Body of pancreas (tissue), 4 donors: ENCODE measurements around the gene ATXN1. TPM values are rescaled to one million over a fixed set of nuclear protein-coding genes. Genes with fewer than 3 reads are reported as not detected.
A peak's percentile ranks its signal among the peaks of the same experiment; 100 is the strongest.

Experiments
- ATAC-seq: fragments of 150-250 bp; one replicate; pipeline ENCODE4 v1.9.1; 2016
- DNase-seq, 4 donors: peaks; one replicate each; pipeline ENCODE4 v3.0.0-alpha.2; 2019
- H3K27ac ChIP-seq, 4 donors: fragments of 200-600 bp; sonication (generic); 1 replicate in 3 of 4; 2 replicates in 1 of 4; pipeline versions ENCODE4 v1.5.1 to v1.6.1; 2016 to 2019; ENCODE audit warnings: mild to moderate bottlenecking in 1 of 4, mixed read lengths in 1 of 4, moderate library complexity in 1 of 4
- H3K27me3 ChIP-seq, 2 donors: fragments of 200-600 bp; sonication (generic); one replicate each; pipeline ENCODE4 v1.6.0; 2016; ENCODE audit warnings: mild to moderate bottlenecking in 1 of 2
- H3K36me3 ChIP-seq, 2 donors: fragments of 200-600 bp; sonication (generic); replicated peaks in 1 of 2; 2 replicates each; pipeline ENCODE4 v1.5.1; 2016; ENCODE audit warnings: low read depth in 2 of 2; ENCODE audit not compliant: insufficient read depth in 1 of 2
- H3K4me1 ChIP-seq: fragments of 200-600 bp; sonication (generic); one replicate; pipeline ENCODE4 v1.6.0; 2016
- H3K4me3 ChIP-seq, 2 donors: fragments of 200-600 bp; sonication (generic); 1 replicate in 1 of 2; 2 replicates in 1 of 2; pipeline ENCODE4 v1.5.1; 2016 to 2019
- H3K9me3 ChIP-seq, 3 donors: fragments of 200-600 bp; sonication (generic); 1 replicate in 2 of 3; 2 replicates in 1 of 3; pipeline ENCODE4 v1.5.1; 2016
- POLR2A ChIP-seq, 3 donors: fragments of 450-650 bp; IDR thresholded peaks; one replicate each; pipeline ENCODE4 v1.6.1; 2016; ENCODE audit warnings: antibody characterized with exemption in 3 of 3, mild to moderate bottlenecking in 2 of 3
- WGBS, 2 donors: methylation state at CpG; one replicate each; pipeline ENCODE4 v1.1.5; 2017; 5-methylcytosine and 5-hydroxymethylcytosine counted together
- intact Hi-C: fragments of 100-400 bp; cut with DNase I; formaldehyde crosslinking; loops from one replicate; pipeline ENCODE4 v1.15.1; 2023
- total RNA-seq, 2 donors: library from RNA; depleted of rRNA; stranded (reverse); fragments of >200 nt; gene quantifications; one replicate each; pipeline ENCODE4 v1.1.0, GENCODE V29; 2016
- TF ChIP-seq, protein P1 (sequence below), 7 experiments: fragments of 450-650 bp in 4 of 7; fragments of 200-600 bp in 3 of 7; sonication (generic) in 3 of 7; IDR thresholded peaks; one replicate each; pipeline ENCODE4 v1.5.1; 2016 to 2019; ENCODE audit warnings: antibody characterized with exemption in 7 of 7

The ATXN1 gene
- total RNA-seq, 2 donors from 2014 or later = 24.6 to 24.7 TPM

DNA sequence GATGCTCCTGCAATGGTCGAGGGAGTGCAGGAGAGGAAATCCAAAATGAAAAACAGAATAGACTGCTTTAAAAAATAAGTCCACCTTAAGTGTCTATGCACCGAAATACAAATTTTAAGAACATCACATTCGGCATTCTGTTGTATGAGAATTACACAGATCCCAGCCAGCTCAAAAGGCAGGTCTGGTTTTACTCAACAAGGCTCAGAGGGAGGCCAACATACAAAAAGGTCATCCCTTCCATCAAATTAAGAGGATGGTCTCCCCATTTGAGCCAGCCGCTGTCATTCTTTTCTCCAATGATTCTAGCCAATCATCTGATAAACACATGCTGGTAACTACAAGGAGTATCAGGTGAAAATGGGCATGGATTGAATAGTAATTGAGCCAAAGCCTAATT is 7.9 kb downstream of the ATXN1 start:
- intact Hi-C loops = no loop called here
- H3K4me3 ChIP-seq = no peak overlapping the region
- peaks cover 34% of the 10 kb centered on the region for H3K4me1 ChIP-seq
- whole genome bisulfite sequencing, 2 donors = 85 to 95% methylated on average over 4 of the region's 4 CpGs
- DNase-seq (no peak), ATAC-seq (no peak)
- H3K27me3 ChIP-seq = no peaks in the 10 kb centered on the region
- TF ChIP-seq POLR2A (IDR thresholded peaks at IDR 0.05) = no peak
- TF ChIP-seq, protein P1, sequence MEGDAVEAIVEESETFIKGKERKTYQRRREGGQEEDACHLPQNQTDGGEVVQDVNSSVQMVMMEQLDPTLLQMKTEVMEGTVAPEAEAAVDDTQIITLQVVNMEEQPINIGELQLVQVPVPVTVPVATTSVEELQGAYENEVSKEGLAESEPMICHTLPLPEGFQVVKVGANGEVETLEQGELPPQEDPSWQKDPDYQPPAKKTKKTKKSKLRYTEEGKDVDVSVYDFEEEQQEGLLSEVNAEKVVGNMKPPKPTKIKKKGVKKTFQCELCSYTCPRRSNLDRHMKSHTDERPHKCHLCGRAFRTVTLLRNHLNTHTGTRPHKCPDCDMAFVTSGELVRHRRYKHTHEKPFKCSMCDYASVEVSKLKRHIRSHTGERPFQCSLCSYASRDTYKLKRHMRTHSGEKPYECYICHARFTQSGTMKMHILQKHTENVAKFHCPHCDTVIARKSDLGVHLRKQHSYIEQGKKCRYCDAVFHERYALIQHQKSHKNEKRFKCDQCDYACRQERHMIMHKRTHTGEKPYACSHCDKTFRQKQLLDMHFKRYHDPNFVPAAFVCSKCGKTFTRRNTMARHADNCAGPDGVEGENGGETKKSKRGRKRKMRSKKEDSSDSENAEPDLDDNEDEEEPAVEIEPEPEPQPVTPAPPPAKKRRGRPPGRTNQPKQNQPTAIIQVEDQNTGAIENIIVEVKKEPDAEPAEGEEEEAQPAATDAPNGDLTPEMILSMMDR (IDR thresholded peaks at IDR 0.05) = no peak
- H3K36me3 ChIP-seq = no peaks in the 10 kb centered on the region
- H3K27ac ChIP-seq = no peak overlapping the region
- no peaks in the 10 kb centered on the region for H3K9me3 ChIP-seq

DNA sequence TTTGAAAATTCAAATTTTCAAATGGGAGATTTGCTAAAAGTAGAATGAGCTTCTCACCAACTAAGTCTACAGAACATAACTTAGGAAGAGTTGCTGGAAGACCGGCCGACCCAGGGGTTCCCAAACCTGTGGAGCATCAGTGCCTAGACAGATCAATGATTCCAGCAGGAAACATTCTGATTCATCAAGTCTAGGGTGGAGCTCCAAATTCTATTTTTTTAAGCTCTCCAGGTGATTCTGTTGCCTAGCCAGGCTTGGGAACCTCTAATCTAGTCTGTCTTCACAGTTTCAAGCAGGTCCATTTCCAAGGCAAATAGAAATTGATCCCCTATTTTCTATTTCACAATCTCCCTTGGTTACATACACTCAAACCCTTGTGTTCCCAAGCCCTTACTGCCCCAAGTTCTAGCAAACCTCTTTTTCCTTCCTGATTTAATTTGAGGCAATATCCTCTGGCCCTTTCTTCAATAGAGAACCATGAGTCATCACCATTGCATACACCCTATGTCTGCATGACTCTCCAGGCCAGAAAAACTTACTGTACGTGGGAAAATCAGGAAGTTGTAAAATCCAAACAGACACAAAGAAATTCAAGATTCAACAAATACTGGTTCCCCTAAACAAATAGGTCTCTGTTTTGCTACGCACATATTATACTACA is 8.9 kb downstream of the ATXN1 start:
- ATAC-seq (peak; percentile 54), DNase-seq (no peak)
- intact Hi-C loops = no loop called here
- no peak for TF ChIP-seq POLR2A (IDR thresholded peaks at IDR 0.05)
- TF ChIP-seq, protein P1 (IDR thresholded peaks at IDR 0.05) = no peak
- H3K4me1 ChIP-seq = peaks cover 41% of the 10 kb centered on the region
- peak overlapping the region in 1 of 4 donors; percentile 29 for H3K27ac ChIP-seq
- no peak overlapping the region for H3K4me3 ChIP-seq
- H3K9me3 ChIP-seq = no peaks in the 10 kb centered on the region
- H3K27me3 ChIP-seq = no peaks in the 10 kb centered on the region
- WGBS, 2 donors = 68 to 70% methylated on average over 4 of the region's 4 CpGs
- H3K36me3 ChIP-seq = no peaks in the 10 kb centered on the region

DNA sequence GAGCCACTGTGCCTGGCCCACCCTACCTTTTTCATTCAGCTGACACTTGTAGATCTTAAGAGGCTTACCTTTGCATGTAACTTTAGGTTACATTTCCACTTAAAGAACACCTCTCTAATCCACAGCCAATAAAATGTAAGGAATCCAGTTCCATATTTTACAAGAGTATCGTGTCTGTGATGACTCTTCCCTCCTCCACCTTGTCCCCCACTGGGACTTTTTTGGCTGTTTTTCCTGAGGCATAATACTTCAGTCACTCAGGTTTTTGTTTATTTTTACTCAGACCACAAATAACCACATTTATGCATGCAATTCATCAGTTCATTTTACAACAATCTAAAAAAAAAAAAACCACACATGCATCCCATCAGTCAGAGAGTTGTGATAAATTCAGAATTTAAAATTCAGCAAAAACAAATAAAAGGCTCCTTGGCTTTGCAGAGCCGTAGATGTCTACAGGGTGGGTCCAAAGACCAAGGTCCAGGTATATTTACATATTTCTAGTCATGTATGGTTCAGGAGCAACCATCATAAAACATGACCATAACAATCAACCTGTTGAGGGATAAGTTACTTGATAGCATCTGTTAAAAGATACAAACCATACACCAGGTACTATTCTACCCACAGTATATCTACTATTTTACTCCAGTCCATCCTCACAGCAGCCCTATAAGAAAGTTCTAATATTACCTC is 9.9 kb downstream of the ATXN1 start:
- no peak for ATAC-seq
- Histone ChIP-seq H3K4me3 (no peak overlapping the region), H3K4me1 (peaks cover 48% of the 10 kb centered on the region), H3K9me3 (no peaks in the 10 kb centered on the region), H3K27me3 (no peaks in the 10 kb centered on the region), H3K36me3 (no peaks in the 10 kb centered on the region), H3K27ac (no peak overlapping the region)
- intact Hi-C loops = no loop called here
- WGBS, 2 donors = 46 to 58% methylated on average over 2 of the region's 2 CpGs
- DNase-seq = no peak
- TF ChIP-seq POLR2A (IDR thresholded peaks at IDR 0.05) = no peak
- TF ChIP-seq, protein P1 (IDR thresholded peaks at IDR 0.05) = no peak

DNA sequence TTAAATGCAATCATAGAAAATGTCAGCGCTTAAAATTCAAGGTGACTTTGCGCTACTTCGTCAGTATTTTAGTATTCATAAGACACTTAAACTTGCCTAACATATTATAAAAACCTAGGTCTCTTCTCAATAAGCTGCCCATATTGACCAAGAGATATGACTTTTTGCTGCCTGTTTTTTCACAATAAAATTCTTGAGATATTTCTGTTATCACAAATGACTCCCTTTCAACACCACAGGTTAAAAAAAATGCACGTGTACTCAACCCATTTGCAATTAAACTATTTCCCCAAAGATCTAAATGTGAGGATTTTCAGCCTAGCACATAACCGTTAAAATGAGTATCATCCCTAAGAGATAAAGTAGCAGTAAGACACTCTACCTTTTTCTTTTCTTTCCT is 10.7 kb downstream of the ATXN1 start:
- no peak overlapping the region for H3K4me3 ChIP-seq
- no peaks in the 10 kb centered on the region for H3K36me3 ChIP-seq
- TF ChIP-seq, protein P1 (IDR thresholded peaks at IDR 0.05) = no peak
- no peak for TF ChIP-seq POLR2A (IDR thresholded peaks at IDR 0.05)
- no peak for ATAC-seq
- peaks cover 53% of the 10 kb centered on the region for H3K4me1 ChIP-seq
- no peaks in the 10 kb centered on the region for H3K27me3 ChIP-seq
- DNase-seq = no peak
- WGBS, 2 donors = 79 to 80% methylated on average over 5 of the region's 5 CpGs
- no peaks in the 10 kb centered on the region for H3K9me3 ChIP-seq
- intact Hi-C loops = no loop called here
- H3K27ac ChIP-seq = no peak overlapping the region
